IMR-90 (cell line): ENCODE results near the gene NTM.

Experiments
- BHLHE40 ChIP-seq: fragments of 150-350 bp; IDR thresholded peaks from 2 replicates; pipeline ENCODE4 v1.6.1; 2016; ENCODE audit warnings: mild to moderate bottlenecking, low read depth, low read length
- CEBPB ChIP-seq: IDR thresholded peaks from 2 replicates; pipeline ENCODE4 v1.6.1; 2012; ENCODE audit warnings: low read depth, low read length, improper control_type of control experiment
- CTCF ChIP-seq: conservative IDR thresholded peaks from 2 replicates; pipeline ENCODE4 v1.5.1; 2012; ENCODE audit warnings: mild to moderate bottlenecking, low read depth, low read length, improper control_type of control experiment
- ELK1 ChIP-seq: fragments of 150-350 bp; IDR thresholded peaks from 2 replicates; pipeline ENCODE4 v1.6.1; 2016; ENCODE audit warnings: low read depth, mild to moderate bottlenecking, low read length, moderate library complexity, borderline replicate concordance
- MAZ ChIP-seq: IDR thresholded peaks from 2 replicates; pipeline ENCODE4 v1.6.1; 2012; ENCODE audit warnings: low read depth, mild to moderate bottlenecking, low read length, improper control_type of control experiment, moderate library complexity, borderline replicate concordance
- NFE2L2 ChIP-seq: fragments of 150-350 bp; IDR thresholded peaks from 2 replicates; pipeline ENCODE4 v1.6.1; 2016; ENCODE audit warnings: low read depth, mild to moderate bottlenecking, low read length
- POLR2A ChIP-seq: IDR thresholded peaks from 2 replicates; pipeline ENCODE4 v1.6.1; 2012; ENCODE audit warnings: mild to moderate bottlenecking, low read depth, low read length
- RCOR1 ChIP-seq: IDR thresholded peaks from 2 replicates; pipeline ENCODE4 v1.6.1; 2012; ENCODE audit warnings: mild to moderate bottlenecking, low read length, improper control_type of control experiment; ENCODE audit not compliant: insufficient replicate concordance
- RFX5 ChIP-seq: IDR thresholded peaks from 2 replicates; pipeline ENCODE4 v1.8.0; 2012; ENCODE audit warnings: low read depth, mild to moderate bottlenecking, low read length, moderate library complexity
- USF2 ChIP-seq: fragments of 150-350 bp; IDR thresholded peaks from 2 replicates; pipeline ENCODE4 v1.6.1; 2017; ENCODE audit warnings: mild to moderate bottlenecking, antibody characterized with exemption, low read length, low read depth

GRCh38 chr11:131934006-131934405 is 563.6 kb downstream of the NTM start:
- TF ChIP-seq POLR2A (no peak), NFE2L2 (no peak), CTCF (no peak), CEBPB (no peak), RCOR1 (no peak), ELK1 (no peak), MAZ (no peak), RFX5 (no peak), BHLHE40 (no peak), USF2 (no peak)
